Hepatocyte (in vitro differentiated cells): ENCODE results near the gene ZMYM4. TPM values are rescaled to one million over a fixed set of nuclear protein-coding genes. Genes with fewer than 3 reads are reported as not detected.

Experiments used
- DNase-seq: peaks from one replicate; pipeline ENCODE4 v3.0.0-alpha.2; 2016; ENCODE audit warnings: low spot score
- H2AFZ ChIP-seq: fragments of 200-600 bp; sonication (generic); 2 replicates; pipeline ENCODE4 v1.6.0; 2016; ENCODE audit warnings: antibody characterized with exemption, mild to moderate bottlenecking
- H3K27ac ChIP-seq: fragments of 200-600 bp; sonication (generic); 2 replicates; pipeline ENCODE4 v1.5.1; 2016; ENCODE audit warnings: mild to moderate bottlenecking
- H3K27me3 ChIP-seq: fragments of 200-600 bp; sonication (generic); 2 replicates; pipeline ENCODE4 v1.6.1; 2016
- H3K36me3 ChIP-seq: fragments of 200-600 bp; sonication (generic); replicated peaks from 2 replicates; pipeline ENCODE4 v1.5.1; 2016; ENCODE audit warnings: low read depth; ENCODE audit not compliant: insufficient read depth
- H3K4me1 ChIP-seq: fragments of 200-600 bp; sonication (generic); 2 replicates; pipeline ENCODE4 v1.5.1; 2016; ENCODE audit warnings: mild to moderate bottlenecking, moderate library complexity; ENCODE audit not compliant: insufficient read depth
- H3K4me2 ChIP-seq: fragments of 200-600 bp; sonication (generic); 2 replicates; pipeline ENCODE4 v1.6.0; 2016
- H3K4me3 ChIP-seq: fragments of 200-600 bp; sonication (generic); 2 replicates; pipeline ENCODE4 v1.5.1; 2016; ENCODE audit warnings: mild to moderate bottlenecking
- H3K79me2 ChIP-seq: fragments of 200-600 bp; sonication (generic); 2 replicates; pipeline ENCODE4 v1.6.0; 2017; ENCODE audit warnings: mild to moderate bottlenecking
- H3K9me2 ChIP-seq: fragments of 200-600 bp; sonication (generic); replicated peaks from 2 replicates; pipeline ENCODE4 v1.6.0; 2017; ENCODE audit warnings: mild to moderate bottlenecking; ENCODE audit not compliant: insufficient read depth
- H3K9me3 ChIP-seq: fragments of 200-600 bp; sonication (generic); 2 replicates; pipeline ENCODE4 v1.5.1; 2016; ENCODE audit warnings: low read depth, mild to moderate bottlenecking
- H4K20me1 ChIP-seq: fragments of 200-600 bp; sonication (generic); 2 replicates; pipeline ENCODE4 v1.6.0; 2016; ENCODE audit warnings: mild to moderate bottlenecking; ENCODE audit not compliant: insufficient read depth, poor library complexity, severe bottlenecking
- CTCF ChIP-seq: fragments of 200-600 bp; sonication (generic); IDR thresholded peaks from 2 replicates; pipeline ENCODE4 v1.5.1; 2016; ENCODE audit warnings: antibody characterized with exemption, mild to moderate bottlenecking; ENCODE audit not compliant: poor library complexity
- EZH2 ChIP-seq: fragments of 200-600 bp; sonication (generic); IDR thresholded peaks from 2 replicates; pipeline ENCODE4 v1.6.1; 2016; ENCODE audit warnings: antibody characterized with exemption, mild to moderate bottlenecking, borderline replicate concordance
- EZH2phosphoT487 ChIP-seq: fragments of 200-600 bp; sonication (generic); IDR thresholded peaks from one replicate; pipeline ENCODE4 v1.6.1; 2018; ENCODE audit warnings: antibody characterized with exemption, mild to moderate bottlenecking, low read depth, moderate library complexity; ENCODE audit not compliant: unreplicated experiment, severe bottlenecking
- WGBS: methylation state at CpG from one replicate; pipeline ENCODE4 v1.1.6; 2016; ENCODE audit warnings: low lambda C conversion rate; ENCODE audit errors: missing lambda C conversion rate; 5-methylcytosine and 5-hydroxymethylcytosine counted together
- polyA plus RNA-seq: library from polyadenylated mRNA; unstranded; fragments of >200 nt; fragmentation: Nextera tagmentation; extraction: Ambion mirVana; gene quantifications from 2 replicates; pipeline ENCODE4 v1.2.1, GENCODE V29; 2016
- total RNA-seq: library from RNA; depleted of rRNA; stranded (reverse); fragments of >200 nt; gene quantifications from 2 replicates; pipeline ENCODE4 v1.2.3, GENCODE V29; 2014

Gene ZMYM4
- total and polyA plus RNA-seq, 2 experiments from 2014 or later: 17.6 to 43.4 TPM

DNA sequence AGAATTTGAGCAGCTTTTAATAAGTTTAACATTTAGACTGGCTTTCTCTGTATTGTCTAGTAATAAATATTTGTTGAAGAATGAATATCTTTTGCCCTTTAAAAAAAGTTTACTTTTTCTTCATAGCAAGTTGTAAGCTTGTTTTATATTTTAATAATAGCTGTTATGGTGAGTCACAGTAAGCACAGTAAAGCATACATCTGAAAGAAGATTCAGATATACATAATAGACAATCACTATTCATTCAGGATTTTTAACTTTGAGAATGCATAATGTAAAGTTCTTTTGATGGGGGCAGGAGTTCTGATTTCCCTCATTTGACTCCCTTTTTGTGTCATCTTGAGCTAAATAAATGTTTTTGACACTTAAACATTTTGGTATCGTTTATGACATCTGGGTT lies 66.0 kb downstream of the ZMYM4 start:
- Histone ChIP-seq H3K36me3 (no peaks in the 10 kb centered on the region), H2AFZ (no peak overlapping the region), H3K4me1 (no peaks in the 10 kb centered on the region), H3K27ac (no peak overlapping the region), H3K27me3 (no peaks in the 10 kb centered on the region), H3K4me2 (no peak overlapping the region), H4K20me1 (no peaks in the 10 kb centered on the region), H3K9me2 (no peaks in the 10 kb centered on the region), H3K4me3 (no peak overlapping the region), H3K9me3 (no peaks in the 10 kb centered on the region), H3K79me2 (peaks cover 68% of the 10 kb centered on the region)
- no peak for DNase-seq
- WGBS: 96% methylated on average over 1 of the region's 1 CpG
- no peak for TF ChIP-seq EZH2
- TF ChIP-seq CTCF: no peak
- TF ChIP-seq EZH2phosphoT487: no peak

GRCh38 chr1:35340519-35340918 lies 72.0 kb downstream of the ZMYM4 start:
- H2AFZ ChIP-seq: no peak overlapping the region
- no peaks in the 10 kb centered on the region for H3K4me1 ChIP-seq
- H3K4me2 ChIP-seq: no peak overlapping the region
- peaks cover 94% of the 10 kb centered on the region for H3K79me2 ChIP-seq
- H3K9me2 ChIP-seq: no peaks in the 10 kb centered on the region
- H3K27ac ChIP-seq: no peak overlapping the region
- TF ChIP-seq EZH2phosphoT487: no peak
- no peak for TF ChIP-seq CTCF
- TF ChIP-seq EZH2: no peak
- no peak for DNase-seq
- H3K27me3 ChIP-seq: no peaks in the 10 kb centered on the region
- H3K4me3 ChIP-seq: no peak overlapping the region
- WGBS: 92% methylated on average over 2 of the region's 2 CpGs
- peaks cover 7% of the 10 kb centered on the region for H4K20me1 ChIP-seq
- H3K36me3 ChIP-seq: no peaks in the 10 kb centered on the region
- no peaks in the 10 kb centered on the region for H3K9me3 ChIP-seq

DNA sequence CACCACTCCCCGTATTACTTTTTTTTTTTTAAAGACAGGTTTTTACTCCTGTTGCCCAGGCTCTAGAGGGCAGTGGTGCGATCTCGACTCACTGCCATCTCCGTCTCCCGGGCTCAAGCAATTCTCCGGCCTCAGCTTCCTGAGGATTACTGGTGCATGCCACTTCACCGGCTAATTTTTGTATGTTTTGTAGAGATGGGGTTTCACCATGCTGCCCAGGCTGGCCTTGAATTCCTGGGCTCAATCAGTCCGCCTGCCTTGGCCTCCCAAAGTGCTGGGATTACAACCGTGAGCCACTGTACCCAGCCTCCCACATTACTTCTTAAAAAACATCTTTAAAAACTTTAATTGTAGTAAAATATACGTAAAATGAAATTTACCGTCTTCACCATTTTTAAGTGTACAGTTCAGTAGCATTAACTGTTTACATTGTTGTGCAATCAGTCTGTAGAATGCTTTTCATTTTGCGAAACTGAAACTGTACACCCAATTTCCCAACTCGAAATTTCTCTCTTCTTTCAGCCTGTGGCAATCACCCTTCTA lies 77.0 kb downstream of the ZMYM4 start:
- TF ChIP-seq CTCF: no peak
- no peak for TF ChIP-seq EZH2
- no peak for TF ChIP-seq EZH2phosphoT487
- Histone ChIP-seq H3K36me3 (no peaks in the 10 kb centered on the region), H3K79me2 (peaks cover 95% of the 10 kb centered on the region), H3K27me3 (no peaks in the 10 kb centered on the region), H3K9me2 (no peaks in the 10 kb centered on the region), H4K20me1 (peaks cover 13% of the 10 kb centered on the region), H3K4me2 (no peak overlapping the region), H3K9me3 (no peaks in the 10 kb centered on the region), H3K4me3 (no peak overlapping the region), H2AFZ (no peak overlapping the region), H3K4me1 (no peaks in the 10 kb centered on the region), H3K27ac (no peak overlapping the region)
- WGBS: 91% methylated on average over 13 of the region's 13 CpGs
- no peak for DNase-seq

DNA sequence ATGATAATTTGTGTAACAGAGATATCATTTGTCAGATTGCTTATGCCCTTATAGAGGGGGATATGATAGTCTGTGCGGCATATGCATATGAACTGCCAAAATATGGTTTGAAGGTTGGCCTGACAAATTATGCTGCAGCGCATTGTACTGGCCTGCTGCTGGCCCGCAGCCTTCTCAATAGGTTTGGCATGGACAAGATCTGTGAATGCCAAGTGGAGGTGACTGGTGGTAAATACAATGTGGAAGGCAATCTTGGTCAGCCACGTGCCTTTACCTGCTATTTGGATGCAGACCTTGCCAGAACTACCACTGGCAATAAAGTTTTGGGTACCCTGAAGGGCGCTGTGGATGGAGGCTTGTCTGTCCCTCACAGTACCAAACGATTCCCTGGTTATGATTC lies 82.4 kb downstream of the ZMYM4 start:
- Histone ChIP-seq H3K4me2 (no peak overlapping the region), H3K9me3 (no peaks in the 10 kb centered on the region), H4K20me1 (peaks cover 5% of the 10 kb centered on the region), H3K36me3 (no peaks in the 10 kb centered on the region), H2AFZ (no peak overlapping the region), H3K27ac (no peak overlapping the region), H3K4me1 (no peaks in the 10 kb centered on the region), H3K4me3 (no peak overlapping the region), H3K79me2 (peaks cover 66% of the 10 kb centered on the region), H3K9me2 (no peaks in the 10 kb centered on the region), H3K27me3 (no peaks in the 10 kb centered on the region)
- WGBS: 90% methylated on average over 6 of the region's 6 CpGs
- TF ChIP-seq EZH2 (no peak), EZH2phosphoT487 (no peak), CTCF (no peak)
- no peak for DNase-seq
